Measurements from ENCODE around the gene CUL5.
"Not testable (repeated sequence)": the region's sequence is repeated elsewhere in the genome, so short reads cannot be mapped to it uniquely, and the experiment has no call there.

The CUL5 gene

GRCh38 chr11:108121274-108122155 lies 112.8 kb downstream of the CUL5 start, which contains the start of gene ACAT1:
Gene ACAT1 (plus strand): TSS chr11:108121567. CDS start chr11:108121607, 40 bp downstream.
- H3K27me3 ChIP-seq (ENCODE audit: control insufficient read depth, insufficient read depth, low read length) = peaks cover 11% of the 10 kb centered on the region
- peak within 1 kb of the TSS; percentile 65 for H3K9ac ChIP-seq (ENCODE audit: low read length)
- H3K4me1 ChIP-seq (ENCODE audit: control insufficient read depth, low read depth, low read length) = peaks cover 9% of the 10 kb centered on the region
- H3K27ac ChIP-seq (ENCODE audit: low read length) = no peak within 1 kb of the TSS
- no peaks in the 10 kb centered on the region for H3K36me3 ChIP-seq (ENCODE audit: control insufficient read depth, low read depth, low read length)
- peak within 1 kb of the TSS; percentile 87 for H3K4me3 ChIP-seq (ENCODE audit: low read length)
- no peaks in the 10 kb centered on the region for H3K9me3 ChIP-seq (ENCODE audit: control insufficient read depth, low read depth, low read length)

GRCh38 chr11:108122166-108122628 lies 113.5 kb downstream of the CUL5 start:
- Histone ChIP-seq H3K27ac (ENCODE audit: low read length) (no peak overlapping the region), H3K9ac (ENCODE audit: low read length) (peak overlapping the region; percentile 65), H3K9me3 (ENCODE audit: control insufficient read depth, low read depth, low read length) (no peaks in the 10 kb centered on the region), H3K36me3 (ENCODE audit: control insufficient read depth, low read depth, low read length) (no peaks in the 10 kb centered on the region), H3K27me3 (ENCODE audit: control insufficient read depth, insufficient read depth, low read length) (peaks cover 11% of the 10 kb centered on the region), H3K4me1 (ENCODE audit: control insufficient read depth, low read depth, low read length) (peaks cover 9% of the 10 kb centered on the region), H3K4me3 (ENCODE audit: low read length) (peak overlapping the region; percentile 87)

- H3K36me3 ChIP-seq (ENCODE audit: control insufficient read depth, low read depth, low read length) = no peaks in the 10 kb centered on the region
- no peak overlapping the region for H3K27ac ChIP-seq (ENCODE audit: low read length)
- no peak overlapping the region for H3K9ac ChIP-seq (ENCODE audit: low read length)
- no peak overlapping the region for H3K4me3 ChIP-seq (ENCODE audit: low read length)
- peaks cover 11% of the 10 kb centered on the region for H3K27me3 ChIP-seq (ENCODE audit: control insufficient read depth, insufficient read depth, low read length)
- peaks cover 9% of the 10 kb centered on the region for H3K4me1 ChIP-seq (ENCODE audit: control insufficient read depth, low read depth, low read length)
- no peaks in the 10 kb centered on the region for H3K9me3 ChIP-seq (ENCODE audit: control insufficient read depth, low read depth, low read length)
Observed at GRCh38 chr11:108125096-108125495, 116.4 kb downstream of the CUL5 start.

- no peak overlapping the region for H3K4me3 ChIP-seq (ENCODE audit: low read length)
- H3K27me3 ChIP-seq (ENCODE audit: control insufficient read depth, insufficient read depth, low read length) = no peaks in the 10 kb centered on the region
- H3K9me3 ChIP-seq (ENCODE audit: control insufficient read depth, low read depth, low read length) = no peaks in the 10 kb centered on the region
- no peaks in the 10 kb centered on the region for H3K36me3 ChIP-seq (ENCODE audit: control insufficient read depth, low read depth, low read length)
- H3K9ac ChIP-seq (ENCODE audit: low read length) = no peak overlapping the region
- H3K4me1 ChIP-seq (ENCODE audit: control insufficient read depth, low read depth, low read length) = no peaks in the 10 kb centered on the region
- no peak overlapping the region for H3K27ac ChIP-seq (ENCODE audit: low read length)
Observed at GRCh38 chr11:108128772-108129171, 120.1 kb downstream of the CUL5 start.

- Histone ChIP-seq H3K4me1 (ENCODE audit: control insufficient read depth, low read depth, low read length) (no peaks in the 10 kb centered on the region), H3K27me3 (ENCODE audit: control insufficient read depth, insufficient read depth, low read length) (no peaks in the 10 kb centered on the region), H3K9me3 (ENCODE audit: control insufficient read depth, low read depth, low read length) (no peaks in the 10 kb centered on the region), H3K27ac (ENCODE audit: low read length) (no peak overlapping the region), H3K9ac (ENCODE audit: low read length) (no peak overlapping the region), H3K4me3 (ENCODE audit: low read length) (no peak overlapping the region), H3K36me3 (ENCODE audit: control insufficient read depth, low read depth, low read length) (peaks cover 3% of the 10 kb centered on the region)
Observed at GRCh38 chr11:108131993-108132392, 123.3 kb downstream of the CUL5 start.

GRCh38 chr11:108132993-108133538 lies 124.4 kb downstream of the CUL5 start:
- H3K27ac ChIP-seq (ENCODE audit: low read length); H3K4me1 ChIP-seq (ENCODE audit: control insufficient read depth, low read depth, low read length); H3K9ac ChIP-seq (ENCODE audit: low read length); H3K27me3 ChIP-seq (ENCODE audit: control insufficient read depth, insufficient read depth, low read length); H3K4me3 ChIP-seq (ENCODE audit: low read length); H3K9me3 ChIP-seq (ENCODE audit: control insufficient read depth, low read depth, low read length); H3K36me3 ChIP-seq (ENCODE audit: control insufficient read depth, low read depth, low read length): not testable (repeated sequence)

GRCh38 chr11:108135845-108136544 lies 127.3 kb downstream of the CUL5 start:
- Histone ChIP-seq H3K27me3 (ENCODE audit: control insufficient read depth, insufficient read depth, low read length) (no peaks in the 10 kb centered on the region), H3K4me3 (ENCODE audit: low read length) (no peak overlapping the region), H3K9me3 (ENCODE audit: control insufficient read depth, low read depth, low read length) (no peaks in the 10 kb centered on the region), H3K36me3 (ENCODE audit: control insufficient read depth, low read depth, low read length) (peaks cover 15% of the 10 kb centered on the region), H3K9ac (ENCODE audit: low read length) (no peak overlapping the region), H3K27ac (ENCODE audit: low read length) (no peak overlapping the region), H3K4me1 (ENCODE audit: control insufficient read depth, low read depth, low read length) (no peaks in the 10 kb centered on the region)

- no peak overlapping the region for H3K27ac ChIP-seq (ENCODE audit: low read length)
- H3K27me3 ChIP-seq (ENCODE audit: control insufficient read depth, insufficient read depth, low read length) = no peaks in the 10 kb centered on the region
- no peak overlapping the region for H3K4me3 ChIP-seq (ENCODE audit: low read length)
- H3K4me1 ChIP-seq (ENCODE audit: control insufficient read depth, low read depth, low read length) = no peaks in the 10 kb centered on the region
- H3K9ac ChIP-seq (ENCODE audit: low read length) = no peak overlapping the region
- H3K36me3 ChIP-seq (ENCODE audit: control insufficient read depth, low read depth, low read length) = peaks cover 18% of the 10 kb centered on the region
- no peaks in the 10 kb centered on the region for H3K9me3 ChIP-seq (ENCODE audit: control insufficient read depth, low read depth, low read length)
Observed at GRCh38 chr11:108137212-108137611, 128.5 kb downstream of the CUL5 start.

GRCh38 chr11:108142304-108142703 lies 133.6 kb downstream of the CUL5 start:
- H3K27ac ChIP-seq (ENCODE audit: low read length) = no peak overlapping the region
- no peaks in the 10 kb centered on the region for H3K27me3 ChIP-seq (ENCODE audit: control insufficient read depth, insufficient read depth, low read length)
- no peak overlapping the region for H3K9ac ChIP-seq (ENCODE audit: low read length)
- H3K4me1 ChIP-seq (ENCODE audit: control insufficient read depth, low read depth, low read length) = no peaks in the 10 kb centered on the region
- H3K9me3 ChIP-seq (ENCODE audit: control insufficient read depth, low read depth, low read length) = no peaks in the 10 kb centered on the region
- H3K4me3 ChIP-seq (ENCODE audit: low read length) = no peak overlapping the region
- peaks cover 48% of the 10 kb centered on the region for H3K36me3 ChIP-seq (ENCODE audit: control insufficient read depth, low read depth, low read length)

GRCh38 chr11:108144615-108145014 lies 135.9 kb downstream of the CUL5 start:
- Histone ChIP-seq H3K9me3 (ENCODE audit: control insufficient read depth, low read depth, low read length) (no peaks in the 10 kb centered on the region), H3K27ac (ENCODE audit: low read length) (no peak overlapping the region), H3K4me3 (ENCODE audit: low read length) (no peak overlapping the region), H3K9ac (ENCODE audit: low read length) (no peak overlapping the region), H3K27me3 (ENCODE audit: control insufficient read depth, insufficient read depth, low read length) (no peaks in the 10 kb centered on the region), H3K36me3 (ENCODE audit: control insufficient read depth, low read depth, low read length) (peaks cover 64% of the 10 kb centered on the region), H3K4me1 (ENCODE audit: control insufficient read depth, low read depth, low read length) (no peaks in the 10 kb centered on the region)

GRCh38 chr11:108147150-108147549 lies 138.5 kb downstream of the CUL5 start:
- H3K27me3 ChIP-seq (ENCODE audit: control insufficient read depth, insufficient read depth, low read length) = no peaks in the 10 kb centered on the region
- no peaks in the 10 kb centered on the region for H3K9me3 ChIP-seq (ENCODE audit: control insufficient read depth, low read depth, low read length)
- H3K27ac ChIP-seq (ENCODE audit: low read length) = no peak overlapping the region
- peaks cover 74% of the 10 kb centered on the region for H3K36me3 ChIP-seq (ENCODE audit: control insufficient read depth, low read depth, low read length)
- no peak overlapping the region for H3K4me3 ChIP-seq (ENCODE audit: low read length)
- no peaks in the 10 kb centered on the region for H3K4me1 ChIP-seq (ENCODE audit: control insufficient read depth, low read depth, low read length)
- no peak overlapping the region for H3K9ac ChIP-seq (ENCODE audit: low read length)

Data from iPS-18a (cell line).